22Rv1 (cell line): ENCODE measurements around the gene GOLGA6L7.

ENCODE experiments used
- ZFX ChIP-seq: fragments of 450-650 bp; IDR thresholded peaks from 2 replicates; pipeline ENCODE4 v1.6.1; 2017; ENCODE audit warnings: antibody characterized with exemption, borderline replicate concordance
- TF ChIP-seq, protein P1 (sequence below): fragments of 450-650 bp; IDR thresholded peaks from 2 replicates; pipeline ENCODE4 v1.5.1; 2017; ENCODE audit warnings: mild to moderate bottlenecking

DNA sequence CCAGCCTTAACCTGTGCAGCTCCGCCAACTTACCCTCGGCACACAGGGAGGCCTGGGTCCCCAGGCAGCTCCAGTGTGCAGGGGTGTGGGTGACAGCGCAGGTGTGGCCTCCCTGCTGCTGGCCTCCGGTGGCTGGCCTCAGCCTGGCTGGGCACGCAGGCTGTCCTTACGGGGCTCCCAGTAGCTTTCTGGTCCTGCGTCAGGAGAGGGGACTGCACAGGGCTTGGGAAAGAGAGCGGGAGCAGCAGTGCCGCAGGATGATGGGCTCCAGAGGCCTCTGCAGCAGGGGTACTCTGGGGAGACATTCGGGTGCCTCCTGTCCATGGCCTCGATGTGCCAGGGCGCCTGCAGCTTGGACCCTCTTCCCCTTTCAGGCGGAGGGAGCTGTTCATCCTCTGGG is 46.7 kb upstream of the GOLGA6L7 start:
- TF ChIP-seq, protein P1, sequence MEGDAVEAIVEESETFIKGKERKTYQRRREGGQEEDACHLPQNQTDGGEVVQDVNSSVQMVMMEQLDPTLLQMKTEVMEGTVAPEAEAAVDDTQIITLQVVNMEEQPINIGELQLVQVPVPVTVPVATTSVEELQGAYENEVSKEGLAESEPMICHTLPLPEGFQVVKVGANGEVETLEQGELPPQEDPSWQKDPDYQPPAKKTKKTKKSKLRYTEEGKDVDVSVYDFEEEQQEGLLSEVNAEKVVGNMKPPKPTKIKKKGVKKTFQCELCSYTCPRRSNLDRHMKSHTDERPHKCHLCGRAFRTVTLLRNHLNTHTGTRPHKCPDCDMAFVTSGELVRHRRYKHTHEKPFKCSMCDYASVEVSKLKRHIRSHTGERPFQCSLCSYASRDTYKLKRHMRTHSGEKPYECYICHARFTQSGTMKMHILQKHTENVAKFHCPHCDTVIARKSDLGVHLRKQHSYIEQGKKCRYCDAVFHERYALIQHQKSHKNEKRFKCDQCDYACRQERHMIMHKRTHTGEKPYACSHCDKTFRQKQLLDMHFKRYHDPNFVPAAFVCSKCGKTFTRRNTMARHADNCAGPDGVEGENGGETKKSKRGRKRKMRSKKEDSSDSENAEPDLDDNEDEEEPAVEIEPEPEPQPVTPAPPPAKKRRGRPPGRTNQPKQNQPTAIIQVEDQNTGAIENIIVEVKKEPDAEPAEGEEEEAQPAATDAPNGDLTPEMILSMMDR = no peak
- TF ChIP-seq ZFX = no peak
